Measurements from ENCODE around the gene TEKT5. TPM values are rescaled to one million over a fixed set of nuclear protein-coding genes. Genes with fewer than 3 reads are reported as not detected.

The TEKT5 gene
- total RNA-seq, 1 donor from 2014 or later, result not detected

DNA sequence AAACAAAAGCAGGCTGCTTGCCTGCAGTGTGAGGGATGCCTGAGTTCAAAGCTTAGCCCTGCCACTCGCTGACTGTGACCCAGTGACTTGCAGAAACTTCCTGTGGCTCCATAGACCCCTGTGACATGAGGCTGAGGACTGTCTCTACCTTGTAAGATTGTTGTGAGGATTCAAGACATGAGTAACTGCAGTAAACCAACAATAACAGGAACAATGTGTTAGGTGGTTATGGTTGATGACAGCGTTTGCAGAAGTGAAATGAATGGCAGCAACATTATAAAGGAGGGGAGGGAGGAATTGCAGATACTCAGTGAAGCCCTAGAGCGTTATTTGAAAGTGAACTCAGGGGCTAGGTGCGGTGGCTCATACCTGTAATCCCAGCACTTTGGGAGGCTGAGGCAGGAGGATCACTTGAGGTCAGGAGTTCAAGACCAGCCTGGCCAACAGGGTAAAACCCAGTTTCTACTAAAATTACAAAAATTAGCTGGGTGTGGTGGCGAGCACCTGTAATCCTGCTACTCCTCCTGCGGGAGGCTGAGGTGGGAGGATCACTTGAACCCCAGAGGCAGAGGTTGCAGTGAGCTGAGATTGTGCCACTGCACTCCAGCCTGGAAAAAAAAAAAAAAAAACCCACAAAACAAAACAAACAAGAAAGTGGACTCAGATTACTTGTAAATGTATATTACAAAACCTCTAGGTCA, 80.8 kb downstream of the TEKT5 start:
- H3K36me3 Mint-ChIP-seq (ENCODE audit: unreplicated experiment), result no peaks in the 10 kb centered on the region
- H3K4me3 Mint-ChIP-seq (ENCODE audit: unreplicated experiment), result no peak overlapping the region
- TF ChIP-seq, protein P1, sequence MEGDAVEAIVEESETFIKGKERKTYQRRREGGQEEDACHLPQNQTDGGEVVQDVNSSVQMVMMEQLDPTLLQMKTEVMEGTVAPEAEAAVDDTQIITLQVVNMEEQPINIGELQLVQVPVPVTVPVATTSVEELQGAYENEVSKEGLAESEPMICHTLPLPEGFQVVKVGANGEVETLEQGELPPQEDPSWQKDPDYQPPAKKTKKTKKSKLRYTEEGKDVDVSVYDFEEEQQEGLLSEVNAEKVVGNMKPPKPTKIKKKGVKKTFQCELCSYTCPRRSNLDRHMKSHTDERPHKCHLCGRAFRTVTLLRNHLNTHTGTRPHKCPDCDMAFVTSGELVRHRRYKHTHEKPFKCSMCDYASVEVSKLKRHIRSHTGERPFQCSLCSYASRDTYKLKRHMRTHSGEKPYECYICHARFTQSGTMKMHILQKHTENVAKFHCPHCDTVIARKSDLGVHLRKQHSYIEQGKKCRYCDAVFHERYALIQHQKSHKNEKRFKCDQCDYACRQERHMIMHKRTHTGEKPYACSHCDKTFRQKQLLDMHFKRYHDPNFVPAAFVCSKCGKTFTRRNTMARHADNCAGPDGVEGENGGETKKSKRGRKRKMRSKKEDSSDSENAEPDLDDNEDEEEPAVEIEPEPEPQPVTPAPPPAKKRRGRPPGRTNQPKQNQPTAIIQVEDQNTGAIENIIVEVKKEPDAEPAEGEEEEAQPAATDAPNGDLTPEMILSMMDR (IDR thresholded peaks at IDR 0.05), result no peak
- peaks cover 3% of the 10 kb centered on the region for H3K4me1 Mint-ChIP-seq (ENCODE audit: unreplicated experiment)
- H3K9me3 Mint-ChIP-seq (ENCODE audit: unreplicated experiment), result no peaks in the 10 kb centered on the region
- H3K27ac Mint-ChIP-seq (ENCODE audit: unreplicated experiment), result no peak overlapping the region
- no peak for DNase-seq (ENCODE audit: extremely low spot score, unreplicated experiment)
- peaks cover 15% of the 10 kb centered on the region for H3K27me3 Mint-ChIP-seq (ENCODE audit: unreplicated experiment)

DNA sequence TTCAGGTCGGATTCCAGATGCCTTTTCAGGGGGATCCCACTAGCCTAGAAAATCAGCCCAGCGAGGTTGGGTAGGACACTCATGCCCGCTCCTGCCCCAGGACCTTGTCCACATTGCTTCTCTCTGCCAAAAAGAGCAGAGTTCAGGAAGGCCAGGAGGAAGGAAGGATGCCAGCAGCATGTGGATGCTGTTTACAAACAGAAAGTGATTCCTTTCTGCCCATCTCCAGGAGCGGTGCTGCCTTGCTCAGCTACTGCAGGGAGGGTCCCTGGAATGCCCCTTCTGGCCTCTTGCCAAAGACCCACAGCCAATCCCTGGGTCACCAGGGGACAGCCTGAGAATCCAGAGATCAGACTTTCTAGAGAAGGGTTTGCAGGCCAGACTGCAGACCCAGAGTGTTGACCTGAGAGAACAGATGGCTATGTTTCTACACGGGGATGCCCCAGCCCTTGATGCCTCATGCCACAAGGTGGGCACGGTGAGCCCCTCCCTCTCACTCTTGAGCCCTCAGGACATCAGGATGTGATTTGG, 82.0 kb downstream of the TEKT5 start:
- Mint-ChIP-seq H3K36me3 (ENCODE audit: unreplicated experiment) (no peaks in the 10 kb centered on the region), H3K4me3 (ENCODE audit: unreplicated experiment) (no peak overlapping the region), H3K9me3 (ENCODE audit: unreplicated experiment) (no peaks in the 10 kb centered on the region), H3K27me3 (ENCODE audit: unreplicated experiment) (peaks cover 10% of the 10 kb centered on the region), H3K27ac (ENCODE audit: unreplicated experiment) (no peak overlapping the region), H3K4me1 (ENCODE audit: unreplicated experiment) (peaks cover 3% of the 10 kb centered on the region)
- DNase-seq (ENCODE audit: extremely low spot score, unreplicated experiment), result no peak
- TF ChIP-seq, protein P1 (IDR thresholded peaks at IDR 0.05), result no peak

DNA sequence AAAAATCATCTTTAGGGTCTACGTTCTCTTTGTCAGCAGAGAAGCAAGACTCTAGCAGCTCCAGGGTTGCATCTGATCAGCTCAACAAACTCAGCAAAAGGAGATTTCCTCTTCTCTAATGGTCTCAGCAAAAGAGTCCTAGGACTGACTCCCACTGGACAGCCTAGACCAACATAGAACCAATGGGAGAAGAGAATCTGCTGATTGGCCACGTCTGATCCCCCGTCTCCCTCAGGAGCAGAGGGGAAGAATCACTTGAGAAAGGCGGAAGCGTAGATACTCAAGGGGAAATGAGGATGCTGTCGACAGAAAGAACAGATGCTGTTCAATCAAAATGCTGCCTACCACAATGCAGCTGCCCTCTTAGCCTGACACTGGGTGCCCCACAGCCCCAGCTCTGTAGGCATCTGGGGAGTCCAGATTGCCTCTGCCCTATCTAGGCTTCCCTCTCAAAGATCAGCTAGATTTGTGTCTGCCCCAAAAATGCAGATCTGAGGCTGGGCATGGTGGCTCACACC, 82.8 kb downstream of the TEKT5 start:
- no peaks in the 10 kb centered on the region for H3K9me3 Mint-ChIP-seq (ENCODE audit: unreplicated experiment)
- no peak overlapping the region for H3K27ac Mint-ChIP-seq (ENCODE audit: unreplicated experiment)
- no peaks in the 10 kb centered on the region for H3K4me1 Mint-ChIP-seq (ENCODE audit: unreplicated experiment)
- peaks cover 3% of the 10 kb centered on the region for H3K27me3 Mint-ChIP-seq (ENCODE audit: unreplicated experiment)
- no peak overlapping the region for H3K4me3 Mint-ChIP-seq (ENCODE audit: unreplicated experiment)
- TF ChIP-seq, protein P1 (IDR thresholded peaks at IDR 0.05), result no peak
- no peak for DNase-seq (ENCODE audit: extremely low spot score, unreplicated experiment)
- no peaks in the 10 kb centered on the region for H3K36me3 Mint-ChIP-seq (ENCODE audit: unreplicated experiment)

DNA sequence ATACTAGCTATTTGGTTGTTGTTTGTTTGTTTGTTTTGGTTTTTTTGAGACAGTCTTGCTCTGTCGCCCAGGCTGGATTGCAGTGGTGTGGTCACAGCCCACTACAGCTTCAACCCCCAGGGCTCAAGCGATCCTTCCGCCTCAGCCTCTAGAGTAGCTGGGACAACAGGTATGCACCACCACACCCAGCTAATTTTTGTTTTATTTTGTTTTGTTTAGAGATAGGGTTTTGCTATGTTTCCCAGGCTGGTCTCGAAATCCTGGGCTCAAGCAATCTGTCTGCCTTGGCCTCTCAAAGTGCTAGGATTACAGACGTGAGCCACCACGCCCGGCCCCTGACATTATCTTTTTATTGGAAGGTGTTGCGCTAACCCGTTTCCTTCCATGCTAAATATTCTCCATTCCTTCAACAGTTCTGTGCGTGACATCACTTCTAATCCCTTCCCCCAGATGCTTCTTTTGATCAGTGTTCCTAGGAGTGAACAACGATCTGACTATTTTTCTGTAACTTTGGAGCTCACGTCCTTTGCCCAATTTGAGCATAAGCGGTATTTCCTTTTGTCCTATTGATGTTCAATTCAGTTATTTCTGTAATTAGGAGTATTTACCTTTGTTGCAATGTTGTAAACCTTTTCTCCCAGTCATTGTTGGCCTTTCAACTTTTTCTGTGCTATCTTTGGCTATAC, 84.1 kb downstream of the TEKT5 start:
- H3K27ac Mint-ChIP-seq (ENCODE audit: unreplicated experiment), result no peak overlapping the region
- TF ChIP-seq, protein P1 (IDR thresholded peaks at IDR 0.05), result no peak
- no peaks in the 10 kb centered on the region for H3K4me1 Mint-ChIP-seq (ENCODE audit: unreplicated experiment)
- H3K9me3 Mint-ChIP-seq (ENCODE audit: unreplicated experiment), result no peaks in the 10 kb centered on the region
- no peaks in the 10 kb centered on the region for H3K27me3 Mint-ChIP-seq (ENCODE audit: unreplicated experiment)
- H3K36me3 Mint-ChIP-seq (ENCODE audit: unreplicated experiment), result no peaks in the 10 kb centered on the region
- DNase-seq (ENCODE audit: extremely low spot score, unreplicated experiment), result no peak
- no peak overlapping the region for H3K4me3 Mint-ChIP-seq (ENCODE audit: unreplicated experiment)

DNA sequence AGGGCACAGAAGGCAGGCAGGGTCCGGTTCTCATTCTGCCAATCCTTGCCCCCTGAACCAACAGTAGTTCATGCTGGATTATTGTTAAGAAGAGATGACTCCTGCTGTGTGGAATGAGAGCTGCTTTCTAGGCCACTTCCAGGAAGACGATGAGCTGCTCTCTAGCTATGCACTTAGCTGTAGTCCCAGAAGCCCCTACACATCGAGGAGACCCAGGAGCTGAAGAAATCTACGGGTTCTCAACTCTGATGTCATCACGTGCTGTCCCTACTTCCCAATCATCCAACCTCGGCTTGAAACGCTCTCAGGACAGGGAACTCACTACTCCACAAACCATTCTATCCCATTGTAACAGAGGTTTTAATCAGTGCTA, 85.3 kb downstream of the TEKT5 start:
- H3K27ac Mint-ChIP-seq (ENCODE audit: unreplicated experiment), result no peak overlapping the region
- no peaks in the 10 kb centered on the region for H3K4me1 Mint-ChIP-seq (ENCODE audit: unreplicated experiment)
- no peaks in the 10 kb centered on the region for H3K36me3 Mint-ChIP-seq (ENCODE audit: unreplicated experiment)
- no peaks in the 10 kb centered on the region for H3K27me3 Mint-ChIP-seq (ENCODE audit: unreplicated experiment)
- H3K9me3 Mint-ChIP-seq (ENCODE audit: unreplicated experiment), result no peaks in the 10 kb centered on the region
- TF ChIP-seq, protein P1 (IDR thresholded peaks at IDR 0.05), result no peak
- H3K4me3 Mint-ChIP-seq (ENCODE audit: unreplicated experiment), result no peak overlapping the region
- DNase-seq (ENCODE audit: extremely low spot score, unreplicated experiment), result no peak

Data from osteocyte (in vitro differentiated cells).